GM18507 (cell line): Measurements from ENCODE around the gene MGAT4A.
"Not testable (repeated sequence)": the region's sequence is repeated elsewhere in the genome, so short reads cannot be mapped to it uniquely, and the experiment has no call there.

Source experiments
- DNase-seq: peaks from one replicate; pipeline ENCODE4 v3.0.0; 2011; ENCODE audit warnings: low read depth; ENCODE audit not compliant: insufficient read length; ENCODE audit errors: extremely low spot score
- FAIRE-seq: peaks from 2 replicates; lab custom pipeline; 2011; peaks lifted over from hg19 to GRCh38; lab: Jason Lieb, UNC

Gene MGAT4A

GRCh38 chr2:98632351-98632750, 98.6 kb downstream of the MGAT4A start:
- FAIRE-seq (no peak), DNase-seq (no peak)

- no peak for FAIRE-seq
- no peak for DNase-seq
These were observed 107.3 kb downstream of the MGAT4A start for GRCh38 chr2:98623657-98624056.

- DNase-seq (no peak), FAIRE-seq (no peak)
These were observed 113.8 kb downstream of the MGAT4A start for GRCh38 chr2:98617149-98617548.

- no peak for FAIRE-seq
- no peak for DNase-seq
These were observed 115.5 kb downstream of the MGAT4A start for GRCh38 chr2:98615481-98615880.

- DNase-seq (no peak), FAIRE-seq (no peak)
These were observed 116.8 kb downstream of the MGAT4A start for GRCh38 chr2:98614024-98614739.

GRCh38 chr2:98608962-98609604, 121.8 kb downstream of the MGAT4A start:
- no peak for DNase-seq
- FAIRE-seq = no peak

GRCh38 chr2:98608116-98608961, 122.6 kb downstream of the MGAT4A start, which contains the start of the genes COA5 and UNC50:
TSS of gene COA5 (minus strand) at chr2:98608512. CDS start at chr2:98608405, 107 bp downstream.
TSS of gene UNC50 (plus strand) at chr2:98608589. CDS start at chr2:98609760, 1,171 bp downstream.
- FAIRE-seq (peak; percentile 81), DNase-seq (peak; percentile 96)

GRCh38 chr2:98607741-98608115, 123.2 kb downstream of the MGAT4A start:
- DNase-seq = no peak
- FAIRE-seq = no peak

- DNase-seq (no peak), FAIRE-seq (no peak)
These were observed 123.8 kb downstream of the MGAT4A start for GRCh38 chr2:98607104-98607503.

- FAIRE-seq = no peak
These were observed 124.5 kb downstream of the MGAT4A start for GRCh38 chr2:98606431-98606830.

GRCh38 chr2:98605076-98605475, 125.9 kb downstream of the MGAT4A start:
- FAIRE-seq = no peak
- DNase-seq = no peak

More at GRCh38 chr2:98606431-98606830, 124.5 kb downstream of the MGAT4A start:
- no peak for DNase-seq

- no peak for DNase-seq
- no peak for FAIRE-seq
These were observed 126.4 kb downstream of the MGAT4A start for GRCh38 chr2:98604547-98604946.

GRCh38 chr2:98601532-98602132, 129.3 kb downstream of the MGAT4A start:
- FAIRE-seq (peak; percentile 84), DNase-seq (no peak)

- FAIRE-seq = no peak
- no peak for DNase-seq
These were observed 132.0 kb downstream of the MGAT4A start for GRCh38 chr2:98598781-98599428.

- not testable (repeated sequence) for FAIRE-seq, DNase-seq
These were observed 136.3 kb downstream of the MGAT4A start for GRCh38 chr2:98594665-98595064.

GRCh38 chr2:98592565-98592964, 138.4 kb downstream of the MGAT4A start:
- DNase-seq = no peak
- FAIRE-seq = no peak

- no peak for DNase-seq
- no peak for FAIRE-seq
These were observed 141.4 kb downstream of the MGAT4A start for GRCh38 chr2:98589489-98589888.

- FAIRE-seq = no peak
- no peak for DNase-seq
These were observed 142.0 kb downstream of the MGAT4A start for GRCh38 chr2:98588880-98589431.

- no peak for DNase-seq
- no peak for FAIRE-seq
These were observed 144.3 kb downstream of the MGAT4A start for GRCh38 chr2:98586551-98587140.
